22Rv1 (cell line): ENCODE results near the gene C1orf52.
A peak's percentile ranks its signal among the peaks of the same experiment; 100 is the strongest.

Experiments
- CTCF ChIP-seq: fragments of 450-650 bp; IDR thresholded peaks from 2 replicates; pipeline ENCODE4 v1.5.1; 2017; ENCODE audit warnings: mild to moderate bottlenecking
- ZFX ChIP-seq: fragments of 450-650 bp; IDR thresholded peaks from 2 replicates; pipeline ENCODE4 v1.6.1; 2017; ENCODE audit warnings: antibody characterized with exemption, borderline replicate concordance

- TF ChIP-seq CTCF = peak; percentile 95
- TF ChIP-seq ZFX = no peak
These were observed at the start of gene C1orf52 for GRCh38 chr1:85259118-85259911.
